Erythroblast (primary cell): ENCODE results near the gene NEURL3.

Source experiments
- GATA1 ChIP-seq: IDR thresholded peaks from 2 replicates; pipeline ENCODE4 v1.6.1; 2011; ENCODE audit warnings: low read depth, mild to moderate bottlenecking, control low read depth, low read length, moderate library complexity
- POLR2A ChIP-seq: IDR thresholded peaks from 2 replicates; pipeline ENCODE4 v1.6.1; 2011; ENCODE audit warnings: mild to moderate bottlenecking, low read length

- no peak for TF ChIP-seq GATA1
- TF ChIP-seq POLR2A, result no peak
Measured at GRCh38 chr2:96502891-96503636, 2.1 kb downstream of the NEURL3 start.
